ENCODE results near the gene CFAP58.

The CFAP58 gene

DNA sequence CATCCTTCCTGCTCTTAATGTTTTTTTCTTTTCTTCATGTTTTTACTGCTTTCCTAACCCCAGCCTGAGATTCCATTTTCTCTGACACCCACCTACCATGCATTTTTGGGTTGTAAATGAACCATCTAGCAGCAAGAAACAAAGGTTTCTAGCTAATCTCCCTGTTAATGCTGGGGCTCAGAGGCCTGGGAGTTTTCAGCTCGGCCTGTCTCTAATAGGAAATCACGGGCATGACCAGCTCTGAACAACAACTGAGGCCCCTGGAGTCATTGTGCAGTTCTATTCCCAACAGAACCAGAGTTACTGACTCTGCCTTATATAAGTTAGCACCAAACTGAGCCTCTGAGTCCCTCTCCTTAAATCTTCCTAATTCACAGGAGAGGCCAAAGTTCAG is 134.8 kb downstream of the CFAP58 start:
- no peak for DNase-seq

DNA sequence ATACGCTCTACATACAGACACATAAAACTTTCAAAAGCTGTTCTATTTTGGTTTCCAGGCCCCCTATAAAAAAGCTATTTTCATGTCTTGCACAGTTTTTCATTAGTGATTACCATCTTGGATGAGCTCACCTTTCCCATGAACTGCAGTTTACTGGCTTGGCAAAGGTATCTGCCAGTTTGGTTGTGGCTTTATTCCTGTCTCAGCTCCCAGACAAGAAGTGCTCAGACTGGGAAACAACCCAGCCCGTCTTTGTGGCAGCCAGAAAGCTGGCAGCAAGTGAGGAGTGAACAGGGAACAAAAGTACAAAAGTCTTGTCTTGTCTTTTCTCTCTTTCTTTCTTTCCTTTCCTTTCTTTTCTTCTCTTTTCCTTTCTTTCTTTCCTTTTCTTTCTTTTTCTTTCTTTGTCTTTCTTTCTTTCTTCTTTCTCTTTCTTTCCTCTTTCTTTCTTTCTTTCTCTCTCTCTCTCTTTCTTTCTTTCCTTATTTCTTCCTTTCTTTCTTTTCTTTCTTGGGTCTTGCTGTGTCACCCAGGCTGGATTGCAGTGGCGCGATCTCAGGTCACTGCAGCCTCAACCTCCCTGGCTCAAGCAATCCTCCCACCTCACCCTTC is 138.8 kb downstream of the CFAP58 start:
- no peak for DNase-seq

DNA sequence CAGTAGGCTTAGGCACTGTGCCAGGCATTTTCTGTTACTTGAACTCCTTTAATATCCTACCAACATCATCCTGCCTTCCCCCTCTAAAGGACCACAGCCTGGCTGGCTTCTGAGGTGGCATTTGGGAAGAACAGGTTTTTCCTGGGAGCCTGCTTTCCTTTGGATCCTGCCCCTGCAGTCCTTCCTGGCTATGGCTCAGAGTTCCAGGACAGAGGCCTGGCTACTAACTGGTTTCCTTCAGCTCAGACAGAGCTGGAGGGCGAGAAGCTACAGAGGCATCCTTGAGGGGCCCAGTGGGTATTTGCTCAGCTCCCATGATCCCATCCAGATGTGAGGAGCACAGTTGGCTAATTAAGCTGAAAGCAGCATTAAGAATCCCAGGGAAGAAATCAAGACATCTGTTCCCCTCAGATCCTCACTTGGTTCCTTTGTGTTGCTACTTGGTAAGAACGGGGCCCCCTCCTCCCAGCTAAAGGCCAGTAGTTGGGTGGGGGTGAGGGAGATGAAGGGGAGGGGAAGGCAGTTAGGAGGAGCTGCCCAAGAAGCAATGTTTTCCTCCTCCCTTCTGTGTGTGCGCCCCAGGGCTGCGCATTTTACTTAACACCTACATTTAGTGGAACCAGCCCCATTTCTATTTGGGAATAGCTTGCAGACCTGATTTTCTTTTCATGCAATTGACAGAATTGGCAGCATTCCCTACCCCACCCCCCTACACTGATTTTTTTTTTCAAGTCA is 144.9 kb downstream of the CFAP58 start:
- no peak for DNase-seq

DNA sequence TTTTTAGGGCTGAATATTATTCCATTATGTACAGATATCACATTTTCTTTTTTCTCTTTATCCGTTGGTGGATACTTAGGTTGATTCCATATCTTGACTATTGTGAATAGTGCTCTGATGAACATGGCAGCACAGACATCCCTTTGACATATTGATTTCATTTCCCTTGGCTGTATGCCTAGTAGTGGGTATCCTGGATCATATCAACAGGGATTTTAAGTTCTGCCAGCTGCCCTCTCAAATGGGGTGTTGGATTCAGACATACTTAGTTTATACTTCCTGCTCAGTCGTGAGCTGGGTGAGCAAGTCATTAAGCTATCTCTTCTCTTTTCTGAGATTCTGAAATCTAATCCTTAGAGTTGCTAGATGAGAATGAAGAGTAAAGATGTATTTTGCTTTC is 147.8 kb downstream of the CFAP58 start:
- DNase-seq, result no peak

DNA sequence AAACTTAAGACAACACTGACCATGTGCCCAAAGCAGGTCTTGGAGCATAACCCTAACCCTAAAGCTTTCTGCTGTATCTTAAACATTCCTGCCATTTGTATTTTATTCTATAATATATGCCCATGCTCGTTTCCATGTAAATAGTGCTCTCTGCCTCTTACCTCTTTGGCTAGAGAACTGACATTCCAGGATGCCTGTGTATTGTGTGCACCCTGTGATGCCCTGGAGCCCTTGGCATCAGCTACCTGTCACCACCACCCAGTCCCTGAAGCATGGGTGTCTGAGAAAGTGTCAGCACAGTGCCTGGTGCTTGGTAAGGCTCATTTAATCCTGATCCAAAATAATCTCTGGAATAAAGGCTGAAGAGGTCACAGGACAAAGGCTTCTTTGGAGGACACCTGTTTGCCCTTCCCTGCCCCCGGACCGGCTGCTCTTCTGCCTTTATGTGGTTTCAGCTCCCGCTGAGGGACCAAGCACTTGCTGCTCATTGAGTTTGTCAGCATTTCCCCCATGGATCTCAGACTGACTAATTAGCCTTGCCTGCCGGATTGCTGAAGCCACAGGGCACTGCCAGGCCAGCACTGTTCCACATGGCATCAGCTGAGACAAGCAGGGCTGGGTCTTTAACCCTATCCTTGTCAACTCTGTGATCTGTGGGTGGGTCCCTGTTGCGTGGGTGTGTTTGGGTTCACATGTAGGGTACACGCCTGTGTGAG is 148.4 kb downstream of the CFAP58 start:
- DNase-seq, result no peak

DNA sequence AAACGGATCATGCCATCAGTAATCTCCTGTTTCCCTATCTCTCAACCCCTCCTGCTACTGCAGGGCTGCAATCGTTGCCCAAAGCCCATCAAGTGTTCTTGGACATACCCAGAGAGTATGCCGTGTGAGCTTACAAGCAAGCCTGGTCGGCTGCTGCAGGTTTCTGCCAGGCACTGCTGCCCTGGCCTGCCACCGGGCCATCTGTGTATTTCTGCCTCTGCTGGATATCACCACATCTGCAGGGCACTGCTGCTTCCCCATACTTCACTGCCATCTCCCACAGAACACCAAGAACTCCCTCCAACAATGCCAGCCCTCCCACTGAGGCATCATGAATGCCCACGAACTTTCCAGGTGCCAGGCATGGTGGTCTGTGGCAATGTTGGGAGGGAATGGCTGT is 149.3 kb downstream of the CFAP58 start:
- DNase-seq, result no peak
